ENCODE measurements around the gene TMEM9.

DNA sequence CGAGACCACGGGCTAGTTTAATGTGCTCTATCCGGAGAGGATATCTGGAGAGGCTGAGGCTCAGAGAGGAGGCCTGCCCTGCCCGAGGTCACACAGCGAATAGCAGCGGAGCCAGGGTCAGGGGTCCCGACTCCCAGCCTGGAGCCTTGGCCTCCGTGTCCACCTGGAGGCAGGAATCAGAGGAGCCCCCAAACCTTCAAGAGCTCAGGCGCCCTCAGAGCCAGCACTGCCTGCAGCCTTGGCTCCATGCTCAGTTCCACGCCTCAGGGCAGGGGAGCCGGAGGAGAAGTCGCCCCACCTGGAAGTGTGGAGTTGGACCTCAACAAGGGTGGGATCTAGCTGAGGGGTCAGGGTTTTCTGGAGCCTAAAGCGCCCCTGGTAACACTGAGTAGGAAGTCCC lies 25.3 kb downstream of the TMEM9 start:
- TF ChIP-seq ZNF274 (IDR thresholded peaks at IDR 0.05; ENCODE audit: low read depth, low read length) (no peak), SUZ12 (IDR thresholded peaks at IDR 0.05; ENCODE audit: extremely low read depth, insufficient read depth, insufficient read length) (no peak), YY1 (IDR thresholded peaks at IDR 0.05; ENCODE audit: insufficient read depth, insufficient read length) (no peak)

All from NT2/D1 (cell line).